AG09319 (cell line): Measurements from ENCODE around the gene OOSP2.
"Not testable (repeated sequence)": the region's sequence is repeated elsewhere in the genome, so short reads cannot be mapped to it uniquely, and the experiment has no call there.

Experiments used
- DNase-seq: peaks from one replicate; pipeline ENCODE4 v3.0.0-alpha.2; 2010; ENCODE audit warnings: low read depth; ENCODE audit errors: extremely low read depth
- TF ChIP-seq, protein P1 (sequence below): IDR thresholded peaks from 2 replicates; pipeline ENCODE4 v1.5.1; 2011; ENCODE audit warnings: low read depth, mild to moderate bottlenecking, inconsistent platforms, low read length, moderate library complexity

The OOSP2 gene

DNA sequence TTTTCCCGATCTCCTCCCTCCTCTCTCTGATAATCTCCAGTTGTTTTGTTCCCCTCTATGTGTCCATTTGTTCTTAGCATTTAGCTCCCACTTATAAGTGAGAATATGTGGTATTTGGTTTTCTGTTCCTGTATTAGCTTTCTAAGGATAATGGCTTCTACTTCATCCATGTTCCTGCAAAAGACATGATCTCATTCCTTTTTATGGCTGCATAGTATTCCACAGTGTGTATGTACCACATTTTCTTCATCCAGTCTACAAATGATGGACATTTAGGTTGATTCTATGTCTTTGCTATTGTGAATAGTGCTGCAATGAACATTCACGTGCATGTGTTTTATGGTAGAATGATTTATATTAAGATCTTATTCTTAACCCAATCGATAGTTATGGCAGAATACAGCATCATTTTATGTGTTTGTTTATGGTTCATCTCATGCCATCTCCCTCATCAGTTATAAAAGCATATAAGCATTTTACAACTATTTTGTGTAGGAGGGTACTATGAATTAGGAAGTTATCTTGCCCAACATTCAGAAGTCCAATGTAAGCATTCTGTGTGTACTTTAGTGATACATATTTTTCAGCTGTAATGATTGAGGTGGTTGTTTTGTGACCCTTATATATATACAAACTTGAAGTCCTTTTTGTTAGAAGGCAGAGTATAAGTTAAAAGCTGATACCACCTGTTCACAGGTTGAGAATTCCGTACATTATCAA is 19.5 kb downstream of the OOSP2 start:
- TF ChIP-seq, protein P1, sequence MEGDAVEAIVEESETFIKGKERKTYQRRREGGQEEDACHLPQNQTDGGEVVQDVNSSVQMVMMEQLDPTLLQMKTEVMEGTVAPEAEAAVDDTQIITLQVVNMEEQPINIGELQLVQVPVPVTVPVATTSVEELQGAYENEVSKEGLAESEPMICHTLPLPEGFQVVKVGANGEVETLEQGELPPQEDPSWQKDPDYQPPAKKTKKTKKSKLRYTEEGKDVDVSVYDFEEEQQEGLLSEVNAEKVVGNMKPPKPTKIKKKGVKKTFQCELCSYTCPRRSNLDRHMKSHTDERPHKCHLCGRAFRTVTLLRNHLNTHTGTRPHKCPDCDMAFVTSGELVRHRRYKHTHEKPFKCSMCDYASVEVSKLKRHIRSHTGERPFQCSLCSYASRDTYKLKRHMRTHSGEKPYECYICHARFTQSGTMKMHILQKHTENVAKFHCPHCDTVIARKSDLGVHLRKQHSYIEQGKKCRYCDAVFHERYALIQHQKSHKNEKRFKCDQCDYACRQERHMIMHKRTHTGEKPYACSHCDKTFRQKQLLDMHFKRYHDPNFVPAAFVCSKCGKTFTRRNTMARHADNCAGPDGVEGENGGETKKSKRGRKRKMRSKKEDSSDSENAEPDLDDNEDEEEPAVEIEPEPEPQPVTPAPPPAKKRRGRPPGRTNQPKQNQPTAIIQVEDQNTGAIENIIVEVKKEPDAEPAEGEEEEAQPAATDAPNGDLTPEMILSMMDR = no peak
- DNase-seq = no peak

DNA sequence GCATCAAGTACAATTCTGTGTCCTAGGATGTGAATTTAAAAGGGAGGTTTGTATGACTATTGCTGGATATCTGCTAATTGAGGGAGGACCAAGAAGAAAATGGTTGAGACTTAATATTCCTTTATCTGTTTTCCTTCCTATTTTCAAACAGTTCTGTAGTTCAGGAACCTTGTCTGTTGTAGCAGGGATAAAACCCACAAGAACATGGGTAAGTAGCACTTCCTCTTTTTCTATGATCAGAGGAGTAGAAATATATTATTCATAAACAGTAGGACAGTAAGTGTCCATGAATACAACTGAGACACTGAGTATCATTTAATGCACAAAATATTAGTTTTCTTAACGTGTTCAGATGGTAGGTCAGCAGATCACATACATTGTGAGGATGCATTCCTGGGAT is 23.9 kb downstream of the OOSP2 start:
- TF ChIP-seq, protein P1 = no peak
- DNase-seq = no peak

DNA sequence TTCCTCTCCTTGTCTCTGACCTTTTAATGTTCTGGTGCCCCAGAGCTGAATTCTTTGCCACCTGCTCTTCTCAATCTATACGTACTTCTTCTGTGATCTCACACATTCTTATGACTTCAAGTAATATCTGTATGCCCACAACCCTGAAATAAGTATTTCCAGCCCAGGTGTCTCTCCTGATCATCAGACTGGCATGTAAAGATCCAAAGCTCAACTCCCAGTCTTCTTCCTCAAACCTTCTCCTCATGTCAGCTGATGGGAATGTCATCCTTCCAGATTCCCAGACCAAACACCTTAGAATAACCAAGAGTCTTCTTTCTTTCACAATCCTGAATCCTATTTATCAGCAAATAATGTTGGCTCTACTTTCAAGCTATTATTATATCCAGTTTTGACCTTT is 25.6 kb downstream of the OOSP2 start:
- TF ChIP-seq, protein P1 = no peak
- no peak for DNase-seq

DNA sequence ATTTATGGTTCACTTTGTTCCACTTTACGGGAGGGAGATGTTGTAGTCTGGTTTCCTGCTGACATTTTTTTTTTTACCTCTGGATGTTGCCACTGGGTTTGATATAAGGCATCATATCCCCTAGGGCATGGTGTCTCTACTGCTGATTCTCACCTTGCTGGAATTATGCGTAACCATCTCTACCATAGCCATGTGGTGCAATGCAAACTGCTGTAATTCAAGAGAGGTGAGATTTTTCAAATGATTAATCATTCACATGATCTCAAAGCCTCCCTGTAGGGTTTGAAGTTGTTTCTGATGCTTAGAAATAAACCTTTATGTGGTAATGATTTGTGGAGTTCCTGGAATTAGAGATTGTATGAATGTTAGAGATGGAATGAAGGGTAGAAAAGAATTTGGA is 29.2 kb downstream of the OOSP2 start:
- TF ChIP-seq, protein P1 = no peak

DNA sequence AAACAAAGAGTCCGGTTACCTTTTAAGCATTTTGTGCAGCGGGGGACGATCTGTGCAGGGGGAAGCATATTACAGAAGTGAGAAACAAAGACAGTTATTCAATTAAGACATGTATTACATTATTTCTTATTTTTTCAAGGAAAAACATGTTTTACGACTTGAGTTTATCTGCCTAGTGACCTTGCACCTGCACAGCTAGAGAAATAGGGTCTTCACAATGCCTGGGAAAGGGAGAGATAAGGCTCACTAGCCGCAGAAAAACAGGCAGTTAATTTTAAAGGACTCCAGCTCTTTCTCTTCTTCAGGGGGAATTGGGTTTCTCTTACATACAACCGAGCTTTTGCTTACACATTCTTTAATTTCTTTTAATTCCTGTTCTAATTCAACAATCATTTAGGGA is 31.4 kb downstream of the OOSP2 start:
- not testable (repeated sequence) for DNase-seq

More for the DNA sequence above, 29.2 kb downstream of the OOSP2 start:
- DNase-seq = no peak

DNA sequence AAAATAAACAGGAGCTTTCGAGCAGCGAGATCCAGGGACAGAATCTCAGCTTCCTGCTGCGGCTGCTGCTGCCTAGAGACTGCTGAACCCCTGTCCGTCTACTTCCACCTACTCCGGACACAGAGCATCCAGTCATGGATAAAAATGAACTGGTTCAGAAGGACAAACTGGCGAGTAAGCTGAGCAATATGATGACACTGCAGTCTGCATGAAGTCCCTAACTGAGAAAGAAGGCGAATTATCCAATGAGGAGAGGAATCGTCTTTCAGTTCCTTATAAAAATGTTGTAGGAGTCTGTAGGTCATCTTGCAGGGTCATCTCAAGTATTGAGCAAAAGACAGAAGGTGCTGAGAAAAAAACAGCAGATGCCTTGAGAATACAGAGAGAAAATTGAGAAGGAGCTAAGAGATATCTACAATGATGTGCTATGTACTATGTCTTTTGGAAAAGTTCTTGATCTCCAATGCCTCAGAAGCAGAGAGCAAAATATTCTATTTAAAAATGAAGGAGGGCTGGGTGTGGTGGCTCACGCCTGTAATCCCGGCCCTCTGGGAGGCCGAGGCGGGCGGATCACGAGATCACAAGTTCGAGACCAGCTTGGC is 37.1 kb downstream of the OOSP2 start:
- DNase-seq = no peak
- TF ChIP-seq, protein P1 = no peak

DNA sequence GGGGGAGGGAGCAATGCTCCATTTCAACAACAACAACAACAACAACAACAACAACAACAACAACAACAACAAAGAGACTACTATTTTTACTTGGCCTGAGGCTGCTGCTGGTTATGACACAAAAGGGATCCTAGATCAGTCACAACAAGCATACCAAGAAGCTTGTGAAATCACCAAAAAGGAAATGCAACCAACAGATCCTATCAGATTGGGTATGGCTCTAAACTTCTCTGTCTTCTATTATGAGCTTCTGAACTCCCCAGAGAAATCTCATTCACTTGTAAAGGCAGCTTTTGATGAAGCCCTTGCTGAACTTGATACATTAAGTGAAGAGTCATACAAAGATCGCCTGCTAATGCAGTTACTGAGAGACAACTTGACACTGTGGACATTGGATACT is 37.8 kb downstream of the OOSP2 start:
- no peak for DNase-seq
- TF ChIP-seq, protein P1 = no peak

DNA sequence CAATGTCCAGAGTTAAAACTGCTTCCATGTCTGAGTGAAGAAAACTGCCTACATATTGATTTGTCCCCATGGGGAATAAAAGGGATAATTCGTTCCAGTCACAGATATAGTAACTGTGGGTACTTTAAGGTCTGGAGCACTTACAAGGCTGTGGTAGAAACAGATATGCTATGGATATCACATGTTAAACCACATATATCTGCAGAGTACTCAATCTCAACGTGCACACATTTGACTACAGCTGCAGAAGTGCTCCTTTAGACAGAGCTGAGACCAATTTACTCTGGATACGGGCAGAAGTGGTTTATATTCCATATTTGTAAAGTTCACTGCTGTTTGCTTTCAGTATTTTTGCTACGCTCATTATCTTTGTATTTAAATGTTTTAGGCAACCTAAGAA is 38.5 kb downstream of the OOSP2 start:
- TF ChIP-seq, protein P1 = no peak
- DNase-seq = no peak
